GM19099 (cell line): ENCODE data around the gene STX8.
A peak's percentile ranks its signal among the peaks of the same experiment; 100 is the strongest.

Experiments
- POLR2A ChIP-seq: IDR thresholded peaks from 3 replicates; pipeline ENCODE4 v1.6.1; 2011; ENCODE audit warnings: low read depth; ENCODE audit not compliant: insufficient read length; ENCODE audit errors: extremely low read depth

STX8 gene

DNA sequence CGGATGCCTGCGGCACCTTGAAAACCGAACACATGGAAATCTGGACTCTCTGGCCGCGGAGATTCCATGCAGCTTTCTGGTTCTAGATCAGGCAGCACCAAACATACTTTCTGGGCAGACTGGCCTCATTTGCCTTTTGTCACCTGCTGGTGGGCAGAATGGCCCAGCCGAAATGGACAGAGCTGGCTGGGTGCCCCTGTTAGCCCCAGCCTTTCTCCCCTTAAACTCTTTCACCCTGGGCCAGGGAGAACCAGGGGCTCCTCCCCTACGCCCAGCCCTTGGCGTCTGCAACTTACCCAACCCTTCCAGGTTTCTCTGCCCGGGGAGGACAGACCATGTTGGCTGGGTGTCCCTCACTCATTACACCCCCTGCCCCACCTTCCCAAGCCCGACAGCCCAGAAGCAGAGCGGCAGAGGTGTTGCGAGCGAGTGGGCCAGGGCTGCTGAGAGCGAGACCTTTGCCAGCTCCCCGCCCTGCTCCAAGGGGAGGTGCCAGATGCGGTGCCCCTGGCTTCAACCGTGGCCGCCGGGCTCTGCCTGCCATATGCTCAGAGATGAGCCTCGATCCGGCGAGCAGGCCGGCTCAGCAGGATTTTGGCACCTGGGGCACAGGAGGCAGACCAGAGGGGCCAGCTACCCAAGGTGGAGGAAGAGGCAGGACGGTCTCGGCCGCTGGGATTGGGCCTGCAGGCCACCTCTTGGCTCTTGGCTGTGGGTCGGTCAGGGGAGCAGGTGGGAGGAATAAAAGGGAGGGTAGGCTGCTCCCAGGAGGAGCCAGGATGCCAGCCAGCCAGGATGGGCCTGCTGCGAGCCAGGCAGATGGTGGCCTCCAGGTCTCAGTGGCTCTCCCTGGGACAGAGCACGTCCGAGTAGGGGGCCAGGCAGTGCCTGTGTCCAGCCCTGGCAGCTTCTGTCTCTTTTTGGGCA lies 363.0 kb downstream of the STX8 start:
- TF ChIP-seq POLR2A = no peak

DNA sequence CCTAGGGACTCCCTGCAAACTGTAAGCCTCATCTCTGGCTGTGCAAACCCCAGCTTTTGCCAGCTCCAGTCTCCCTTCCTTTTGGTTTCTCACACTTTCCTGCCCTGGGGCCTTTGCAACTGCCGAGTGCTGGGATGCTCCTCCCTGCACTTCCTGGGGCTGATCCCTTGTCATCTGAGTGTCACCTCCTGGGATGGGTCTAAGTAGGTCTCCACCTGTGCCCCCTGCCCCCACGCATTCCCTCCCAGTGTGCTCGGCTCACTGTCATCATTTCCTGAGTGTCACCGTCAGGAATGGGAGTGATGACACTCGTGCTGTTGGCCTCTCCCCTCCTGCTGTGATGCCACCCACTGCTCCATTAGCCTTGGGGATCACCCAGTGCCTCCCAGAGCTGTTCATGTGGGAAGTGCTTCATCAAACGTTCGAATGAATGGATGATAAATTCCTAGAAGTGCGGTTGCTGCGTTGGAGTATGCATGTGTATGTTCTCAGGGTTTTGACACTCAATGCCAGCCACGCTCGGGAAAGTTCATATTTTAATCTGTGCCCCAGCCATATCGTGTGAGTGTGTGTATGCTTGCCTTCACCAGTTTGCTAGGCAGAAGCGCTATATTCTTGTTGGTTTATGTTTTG lies 364.4 kb downstream of the STX8 start:
- TF ChIP-seq POLR2A = no peak

DNA sequence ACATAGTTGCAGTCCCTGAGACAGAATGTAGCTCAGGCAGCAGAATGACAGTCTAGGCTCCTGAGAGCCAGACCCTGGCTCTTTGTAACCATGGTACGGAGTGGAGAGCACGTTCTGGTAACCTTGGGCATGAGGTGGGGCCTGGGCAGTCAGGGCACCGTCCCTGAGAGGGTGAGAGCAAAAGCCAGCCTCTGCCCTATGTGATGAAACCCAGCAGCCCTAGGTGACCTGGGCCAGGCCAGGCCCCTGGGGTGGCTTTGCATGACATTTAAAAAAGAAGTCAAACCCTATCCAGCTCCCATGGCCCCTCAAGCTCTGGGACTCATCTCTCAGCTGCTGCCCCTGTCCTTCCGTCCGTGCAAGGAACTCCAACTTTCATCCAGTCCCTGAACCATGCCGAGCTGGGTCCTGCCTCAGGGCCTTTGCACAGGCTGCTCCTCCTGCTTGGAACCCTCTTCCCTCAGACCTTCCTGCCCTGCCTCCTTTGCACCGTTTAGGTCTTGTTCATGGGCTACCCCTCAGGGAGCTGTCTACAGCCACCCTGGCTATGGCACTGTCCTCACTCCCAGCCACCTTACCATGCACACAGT lies 365.7 kb downstream of the STX8 start:
- no peak for TF ChIP-seq POLR2A

DNA sequence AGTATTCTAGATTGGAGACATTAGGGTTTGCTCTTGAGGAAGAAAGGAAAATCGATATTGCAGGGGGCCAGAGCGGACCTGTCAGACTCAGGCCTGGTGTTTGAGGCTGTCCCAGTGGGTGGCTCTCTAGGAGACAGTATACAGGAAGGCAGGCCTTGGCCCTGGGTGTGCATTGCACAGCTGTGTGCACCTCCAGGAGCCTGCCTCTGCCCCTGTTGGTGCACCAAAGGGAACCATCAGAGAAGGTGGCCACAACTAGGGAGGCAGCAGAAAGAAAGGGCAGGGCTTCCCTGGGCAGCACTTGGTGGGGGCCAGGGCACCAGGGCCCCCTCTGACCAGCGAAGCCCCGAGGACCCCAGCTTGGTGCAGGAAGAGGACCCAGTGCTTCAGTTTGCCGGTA lies 366.3 kb downstream of the STX8 start:
- no peak for TF ChIP-seq POLR2A

DNA sequence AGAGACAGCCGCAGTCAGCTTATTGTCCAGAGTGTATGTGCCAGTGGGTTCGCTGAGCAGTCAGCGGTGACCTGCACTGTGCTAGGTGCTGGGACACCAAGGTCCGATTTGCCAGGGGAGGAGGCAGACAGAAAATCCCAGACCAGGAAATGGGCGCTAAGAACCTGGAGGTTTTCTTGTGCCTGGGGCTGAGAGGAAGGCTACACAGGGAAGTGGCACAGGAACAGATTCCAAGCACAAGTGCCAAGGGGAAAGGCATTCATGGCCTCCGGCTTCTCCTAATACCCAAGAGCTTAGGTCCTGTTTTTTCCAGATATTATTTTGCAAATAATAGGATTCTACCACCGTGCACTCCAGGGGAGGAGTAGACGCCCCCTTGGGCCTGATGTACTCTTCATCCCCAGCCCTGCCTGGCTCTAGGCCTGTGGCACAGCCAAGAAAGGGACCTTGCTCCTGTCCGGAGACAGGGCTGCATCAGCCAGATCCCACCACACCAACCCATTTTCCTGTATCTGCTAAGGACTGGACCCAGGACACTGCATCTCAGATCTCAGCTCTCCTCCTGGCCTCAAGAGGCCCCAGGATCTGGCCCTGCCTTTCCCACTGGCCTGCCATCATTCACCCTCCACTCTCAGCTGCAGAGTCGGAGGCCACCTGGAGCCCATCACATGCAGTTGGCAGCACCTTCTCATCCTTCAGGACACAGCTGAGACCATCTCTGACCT lies 367.1 kb downstream of the STX8 start:
- TF ChIP-seq POLR2A = no peak

DNA sequence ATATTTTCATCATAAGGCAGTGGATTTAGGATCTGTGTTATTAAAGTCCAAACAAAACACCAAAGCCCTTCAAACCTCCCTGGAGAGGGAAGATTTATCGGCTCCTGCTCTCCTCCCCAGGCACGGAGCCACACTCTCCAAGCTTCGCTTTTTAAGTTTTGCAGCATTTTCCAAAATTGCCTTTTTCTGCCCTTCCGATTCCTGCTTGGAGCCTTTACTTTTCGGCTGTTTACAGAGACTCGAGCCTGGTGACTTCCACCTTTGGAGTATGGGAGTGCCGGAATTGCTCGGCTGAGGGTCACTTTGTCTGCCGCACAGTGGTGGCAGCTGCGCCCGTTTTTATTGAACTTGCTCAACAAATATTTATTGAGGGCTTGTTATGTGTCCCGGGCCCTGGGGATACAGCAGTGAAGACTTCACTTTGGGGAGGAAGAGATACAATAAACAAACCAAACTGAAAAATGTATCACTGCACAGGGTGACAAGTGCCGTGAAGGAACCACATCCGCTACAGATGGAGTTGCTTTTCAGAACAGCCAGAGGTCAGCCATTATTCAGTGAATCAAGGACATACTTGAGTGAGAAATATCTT lies 368.8 kb downstream of the STX8 start:
- TF ChIP-seq POLR2A = no peak

DNA sequence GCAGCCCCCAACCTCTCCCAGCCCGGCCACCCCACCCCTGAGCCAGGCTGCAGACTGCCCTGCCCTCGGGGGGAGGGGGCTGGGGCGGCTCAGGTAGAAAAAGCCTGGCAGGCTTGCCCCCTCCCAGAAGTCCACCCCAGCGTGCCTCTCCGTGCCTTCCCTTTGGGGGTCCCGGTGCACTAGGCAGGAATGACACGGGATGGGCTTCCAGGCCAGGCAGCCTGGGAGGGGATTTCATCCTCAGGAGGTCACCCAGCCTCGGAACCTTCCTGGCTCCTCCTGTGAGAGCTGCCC lies 369.3 kb downstream of the STX8 start:
- no peak for TF ChIP-seq POLR2A

DNA sequence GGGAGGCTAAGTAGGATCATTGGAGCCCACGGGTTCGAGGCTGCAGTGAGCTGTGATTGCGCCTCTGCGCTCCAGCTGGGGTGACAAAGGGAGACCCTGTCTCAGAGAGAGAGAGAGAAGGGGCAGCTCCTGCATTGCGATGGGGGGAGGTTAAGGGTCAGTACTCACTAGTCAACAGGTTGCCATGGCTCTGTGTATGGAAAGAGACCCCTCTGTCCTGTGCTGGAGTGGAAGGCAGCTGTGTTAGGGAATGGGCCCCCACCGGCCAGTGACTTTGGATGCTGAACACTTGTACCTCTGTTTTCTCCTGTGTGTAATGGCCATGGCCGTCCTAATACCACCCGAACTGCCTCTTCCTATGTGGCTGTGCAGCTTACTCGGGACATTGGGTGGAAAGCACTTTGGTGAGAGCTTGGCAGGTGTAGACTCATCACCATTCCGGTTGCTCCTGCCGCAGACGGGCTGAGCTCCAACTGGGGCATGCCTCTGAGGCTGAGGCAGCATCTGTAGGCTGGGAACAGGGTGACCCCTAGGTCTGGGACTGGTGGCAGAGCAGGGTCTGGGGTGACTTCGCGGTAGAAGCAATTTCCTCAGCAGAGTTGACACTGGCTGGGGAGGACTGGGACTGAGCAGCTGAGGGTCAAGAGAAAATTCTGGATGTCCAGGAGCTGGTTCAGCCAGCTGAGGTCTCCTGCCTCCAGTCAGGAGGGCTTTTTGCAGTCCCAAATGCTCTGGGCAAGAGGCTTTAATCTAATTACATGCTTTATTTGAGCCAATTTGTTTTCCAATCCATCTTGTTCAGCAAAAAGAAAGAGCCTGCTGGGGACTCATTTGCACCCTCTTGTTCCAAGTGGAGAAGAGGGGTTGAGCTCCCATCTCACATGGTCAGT lies 369.9 kb downstream of the STX8 start:
- no peak for TF ChIP-seq POLR2A

DNA sequence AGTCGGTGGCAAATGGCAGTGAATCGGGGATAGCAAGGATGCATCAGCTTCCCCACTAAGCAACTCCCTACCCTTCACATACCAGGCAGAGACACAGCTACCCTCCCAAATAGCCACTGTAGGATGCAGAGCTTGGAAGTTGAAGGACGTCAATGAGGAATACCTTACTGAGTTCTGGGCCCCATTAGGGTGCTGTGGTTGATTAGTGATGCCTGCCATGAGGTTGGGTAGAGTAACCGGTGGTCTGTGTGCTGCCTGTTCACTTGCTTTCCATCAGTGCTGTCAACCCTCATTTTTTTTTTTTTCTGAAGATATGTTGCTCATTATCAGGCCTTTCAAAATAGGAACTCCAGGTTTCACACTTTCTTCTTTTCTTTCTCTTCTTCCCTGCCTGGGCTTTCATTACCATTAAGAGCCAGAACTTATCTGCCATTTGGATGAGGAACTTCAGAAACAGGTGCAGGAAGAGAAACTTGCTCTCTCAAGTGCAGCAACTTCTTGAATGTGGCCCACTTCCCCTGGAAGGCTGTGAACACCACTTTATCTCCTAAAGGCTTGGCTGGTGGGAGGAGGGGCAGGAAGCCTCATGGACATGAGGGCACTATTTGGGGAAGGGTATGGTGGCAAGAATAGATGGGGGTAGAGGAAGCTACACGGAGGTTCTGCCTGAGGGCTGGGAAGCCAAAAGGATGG lies 370.8 kb downstream of the STX8 start:
- no peak for TF ChIP-seq POLR2A

DNA sequence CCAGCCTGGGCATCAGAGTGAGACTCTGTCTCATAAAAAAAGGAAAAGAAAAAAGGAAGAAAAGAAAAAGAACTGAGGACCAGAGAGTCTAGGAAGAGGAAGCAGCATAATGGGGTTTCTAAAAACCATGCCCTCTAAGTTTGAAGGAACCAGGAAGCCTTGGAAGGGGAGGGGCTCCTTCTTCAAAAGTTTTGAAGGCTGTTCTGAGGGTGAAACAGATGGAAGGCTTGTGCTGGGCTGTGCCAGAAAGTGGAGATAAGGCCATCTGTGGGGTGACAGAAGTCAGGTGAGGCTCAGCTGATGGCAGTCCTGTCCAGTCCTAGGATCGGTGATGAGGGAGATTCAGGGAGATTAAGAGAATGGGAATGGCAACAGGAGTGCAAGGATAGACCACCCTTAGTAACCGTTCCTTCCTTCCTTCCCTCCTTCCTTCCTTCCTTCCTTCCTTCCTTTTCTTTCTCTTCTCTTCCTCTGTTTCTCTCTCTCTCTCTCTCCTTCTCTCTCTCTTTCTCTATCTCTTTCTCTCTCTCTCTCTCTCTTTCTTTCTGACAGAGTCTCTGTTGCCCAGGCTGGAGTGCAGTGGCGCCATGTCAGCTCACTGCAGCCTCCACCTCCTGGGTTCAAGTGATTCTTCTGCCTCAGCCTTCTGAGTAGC lies 371.7 kb downstream of the STX8 start:
- TF ChIP-seq POLR2A = no peak

DNA sequence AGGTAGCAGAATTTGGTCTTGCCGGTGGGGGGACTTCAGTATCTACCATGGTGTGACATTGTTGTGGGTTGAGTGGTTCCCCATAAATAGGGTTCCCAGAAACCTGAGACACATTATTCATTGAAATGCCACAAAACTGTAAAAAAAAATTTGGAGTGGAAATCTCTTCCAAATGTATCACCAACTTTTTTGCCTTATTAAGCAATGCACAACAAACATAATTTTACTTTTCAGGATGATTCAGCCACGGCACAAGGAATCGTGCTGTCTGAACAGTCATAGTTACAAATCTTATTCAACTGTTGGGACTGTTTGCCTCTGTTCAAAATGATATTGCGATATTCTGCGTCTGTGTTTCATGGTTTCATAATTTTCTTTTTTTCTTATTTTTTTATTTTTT lies 373.1 kb downstream of the STX8 start:
- no peak for TF ChIP-seq POLR2A

DNA sequence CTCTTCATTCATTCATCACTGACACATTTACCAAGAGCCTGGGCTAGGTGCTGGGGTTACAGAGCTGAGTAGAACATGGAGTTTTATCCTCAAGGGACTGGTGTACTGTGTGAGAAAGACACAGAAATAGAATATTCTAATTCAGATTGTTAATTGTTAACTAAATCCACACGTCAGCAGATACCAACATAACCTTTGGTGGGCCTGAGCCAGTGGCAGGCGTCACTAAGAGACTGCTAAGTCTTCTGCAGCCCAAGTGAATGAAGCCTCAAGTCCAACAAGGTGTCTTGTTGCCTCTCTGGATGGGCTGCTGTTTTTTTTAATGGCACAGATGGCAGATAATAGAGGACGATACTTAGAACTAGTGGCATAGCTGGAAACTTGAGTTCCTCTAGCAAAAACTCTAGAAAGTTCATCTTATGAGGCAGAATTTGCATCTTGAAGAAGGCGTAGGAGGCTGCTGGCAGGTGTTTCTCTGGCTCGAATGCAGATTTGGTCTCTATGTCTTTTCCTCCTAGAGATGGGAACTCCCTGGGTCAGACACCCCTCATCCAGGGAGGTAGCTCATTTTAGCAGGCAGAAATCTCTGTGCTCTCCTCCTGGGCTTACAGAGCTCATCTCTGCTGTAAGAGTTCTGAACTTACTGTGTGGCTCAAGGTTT lies 374.8 kb downstream of the STX8 start:
- peak; percentile 23 for TF ChIP-seq POLR2A
